ENCODE measurements around the gene CACNG1. TPM values are rescaled to one million over a fixed set of nuclear protein-coding genes. Genes with fewer than 3 reads are reported as not detected.
A peak's percentile ranks its signal among the peaks of the same experiment; 100 is the strongest.

The CACNG1 gene
- total RNA-seq = not detected
- long read RNA-seq = 0 reads

- intact Hi-C loops (cut with DNase I, micrococcal nuclease) = no loop called here
- DNase-seq = no peak
- no peak for ATAC-seq
These were observed at the start of gene CACNG1 for GRCh38 chr17:67044016-67044772. Gene CACNG1 (plus strand): TSS chr17:67044554. CDS start chr17:67044661, 107 bp downstream.

- intact Hi-C loops (cut with DNase I, micrococcal nuclease) = no loop called here
- no peak for DNase-seq
- no peak for ATAC-seq
These were observed 49.3 kb upstream of the CACNG1 start for GRCh38 chr17:66994930-66995535.

DNA sequence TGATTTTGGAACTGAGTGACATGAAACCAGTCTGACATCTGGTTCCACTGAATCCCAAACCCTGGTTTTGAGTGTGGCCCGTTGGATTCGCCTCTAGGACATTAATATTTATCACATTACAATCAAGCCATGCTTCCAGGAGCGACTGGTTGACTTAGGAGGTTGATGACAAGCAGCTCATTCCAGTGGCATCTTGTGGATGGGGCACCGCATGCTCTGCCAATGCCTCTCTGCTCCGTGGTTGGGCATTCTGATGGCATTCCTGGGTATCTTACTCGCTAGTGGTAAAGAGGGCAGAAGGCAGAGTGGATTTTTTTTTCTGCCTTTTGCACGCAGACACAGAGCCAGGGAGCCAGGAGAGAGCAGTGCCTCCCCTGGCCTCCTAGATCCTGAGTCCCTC, 48.4 kb upstream of the CACNG1 start:
- intact Hi-C loops (cut with DNase I, micrococcal nuclease) = no loop called here
- DNase-seq (no peak), ATAC-seq (no peak)

GRCh38 chr17:66996926-66997325, 47.4 kb upstream of the CACNG1 start:
- DNase-seq (no peak), ATAC-seq (no peak)
- intact Hi-C loops (cut with DNase I, micrococcal nuclease) = no loop called here

- intact Hi-C loops (cut with DNase I, micrococcal nuclease) = no loop called here
- ATAC-seq (no peak), DNase-seq (no peak)
These were observed 41.1 kb upstream of the CACNG1 start for GRCh38 chr17:67003231-67003630.

DNA sequence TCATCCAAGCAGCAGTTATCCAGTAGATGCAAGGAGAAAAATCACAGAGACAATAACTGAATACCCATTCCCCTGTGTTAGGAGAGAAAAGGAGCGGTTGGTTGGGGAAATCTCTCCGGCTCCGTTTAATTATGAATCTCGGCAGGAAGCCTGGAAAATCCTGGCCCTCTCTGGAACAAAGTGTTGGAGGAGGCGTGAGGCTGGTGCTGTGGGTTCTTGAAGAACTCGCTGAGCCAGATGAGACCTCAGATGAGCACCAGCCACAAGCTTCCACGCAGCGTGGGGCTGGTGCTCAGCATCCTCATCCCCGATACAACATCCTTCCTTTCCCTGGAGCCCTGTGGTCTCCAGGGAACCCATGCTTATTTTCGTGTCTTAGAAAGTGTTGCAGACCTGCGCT, 40.2 kb upstream of the CACNG1 start:
- DNase-seq = no peak
- no peak for ATAC-seq
- intact Hi-C loops (cut with DNase I, micrococcal nuclease) = no loop called here

DNA sequence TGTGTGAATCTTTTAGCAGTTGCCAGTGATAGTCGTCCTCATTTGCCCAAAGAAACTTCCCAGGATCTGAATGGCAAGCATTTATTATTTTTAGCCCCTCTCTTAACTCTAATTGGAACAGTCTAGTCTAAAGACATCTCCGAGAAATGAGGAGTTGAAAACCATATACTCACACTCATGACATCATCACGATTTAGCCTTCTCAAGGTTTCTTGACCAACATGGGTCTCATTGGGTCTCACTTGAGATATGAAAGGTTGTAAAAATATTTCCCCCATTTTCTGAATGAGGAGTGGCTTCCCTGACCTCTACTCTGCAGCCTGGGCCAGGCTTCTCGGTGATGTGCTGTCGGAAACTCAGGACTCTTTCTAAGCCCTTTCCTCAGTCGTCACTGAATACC, 37.1 kb upstream of the CACNG1 start:
- no peak for DNase-seq
- no peak for ATAC-seq
- intact Hi-C loops (cut with DNase I, micrococcal nuclease) = no loop called here

DNA sequence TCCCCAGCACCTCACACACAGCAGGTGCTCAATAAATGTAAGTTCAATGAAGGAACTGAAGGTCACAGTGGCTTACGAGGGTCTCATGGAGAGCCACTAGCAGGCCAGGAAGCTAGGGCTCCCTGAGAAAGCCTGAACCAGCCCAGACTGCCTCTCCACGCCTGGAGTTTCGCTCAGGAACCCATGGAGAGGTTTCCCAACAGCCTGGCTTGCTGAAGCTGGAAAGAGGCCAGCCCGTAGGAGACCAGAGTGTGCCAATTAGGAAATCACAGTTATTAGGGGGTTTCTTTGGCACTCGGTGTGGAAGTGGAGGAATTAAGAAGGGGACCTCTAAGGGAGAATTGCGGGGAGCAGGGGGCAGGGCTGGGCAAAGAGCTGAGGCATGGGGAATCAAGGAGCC, 36.3 kb upstream of the CACNG1 start:
- DNase-seq (no peak), ATAC-seq (no peak)
- intact Hi-C loops (cut with DNase I, micrococcal nuclease) = no loop called here

GRCh38 chr17:67011527-67012175, 32.7 kb upstream of the CACNG1 start:
- DNase-seq (no peak), ATAC-seq (no peak)
- intact Hi-C loops (cut with DNase I, micrococcal nuclease) = no loop called here

DNA sequence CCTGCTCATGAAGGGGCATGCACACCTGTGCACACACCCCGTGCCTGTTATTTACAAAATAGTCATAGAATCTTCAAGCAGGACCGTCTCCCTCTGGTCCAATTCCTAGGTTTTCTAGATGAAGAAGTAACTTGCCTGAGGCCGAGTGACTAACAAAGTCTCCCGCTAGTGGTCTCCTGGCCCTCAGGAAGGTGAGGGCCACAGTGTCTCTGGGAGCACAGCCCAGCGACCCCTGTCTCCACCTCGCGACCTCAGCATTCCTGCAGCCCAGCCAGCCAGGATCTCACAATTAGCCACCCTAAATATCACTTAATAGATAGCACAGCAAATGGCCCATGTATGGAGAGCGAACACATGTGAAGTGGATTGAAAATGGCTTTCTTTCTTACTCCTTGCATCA, 30.5 kb upstream of the CACNG1 start:
- DNase-seq = no peak
- intact Hi-C loops (cut with DNase I, micrococcal nuclease) = no loop called here
- ATAC-seq = no peak

GRCh38 chr17:67015001-67015400, 29.4 kb upstream of the CACNG1 start:
- intact Hi-C loops (cut with DNase I, micrococcal nuclease) = no loop called here

GRCh38 chr17:67016039-67016762, 28.2 kb upstream of the CACNG1 start:
- ATAC-seq (no peak), DNase-seq (no peak)
- intact Hi-C loops (cut with DNase I, micrococcal nuclease) = no loop called here

More at GRCh38 chr17:67015001-67015400, 29.4 kb upstream of the CACNG1 start:
- ATAC-seq = no peak
- DNase-seq = no peak

DNA sequence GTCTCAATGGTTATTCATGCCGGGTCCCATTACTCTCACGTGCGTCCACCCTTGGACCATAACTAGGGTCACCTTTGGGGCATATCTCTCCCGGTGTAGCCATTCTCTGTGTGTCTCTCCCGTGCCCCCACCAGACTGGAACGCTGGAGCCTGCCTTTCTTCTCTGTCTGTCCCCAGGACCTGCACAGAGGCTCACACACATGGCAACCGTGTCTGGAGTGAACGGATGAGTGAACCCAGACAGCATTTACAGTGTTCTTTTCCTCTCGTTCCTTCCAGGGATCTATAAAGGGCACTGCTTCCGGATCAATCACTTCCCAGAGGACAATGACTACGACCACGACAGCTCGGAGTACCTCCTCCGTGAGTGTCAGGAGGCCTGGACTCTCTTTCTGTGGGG, 26.4 kb upstream of the CACNG1 start:
- ATAC-seq (no peak), DNase-seq (no peak)
- intact Hi-C loops (cut with DNase I, micrococcal nuclease) = no loop called here

DNA sequence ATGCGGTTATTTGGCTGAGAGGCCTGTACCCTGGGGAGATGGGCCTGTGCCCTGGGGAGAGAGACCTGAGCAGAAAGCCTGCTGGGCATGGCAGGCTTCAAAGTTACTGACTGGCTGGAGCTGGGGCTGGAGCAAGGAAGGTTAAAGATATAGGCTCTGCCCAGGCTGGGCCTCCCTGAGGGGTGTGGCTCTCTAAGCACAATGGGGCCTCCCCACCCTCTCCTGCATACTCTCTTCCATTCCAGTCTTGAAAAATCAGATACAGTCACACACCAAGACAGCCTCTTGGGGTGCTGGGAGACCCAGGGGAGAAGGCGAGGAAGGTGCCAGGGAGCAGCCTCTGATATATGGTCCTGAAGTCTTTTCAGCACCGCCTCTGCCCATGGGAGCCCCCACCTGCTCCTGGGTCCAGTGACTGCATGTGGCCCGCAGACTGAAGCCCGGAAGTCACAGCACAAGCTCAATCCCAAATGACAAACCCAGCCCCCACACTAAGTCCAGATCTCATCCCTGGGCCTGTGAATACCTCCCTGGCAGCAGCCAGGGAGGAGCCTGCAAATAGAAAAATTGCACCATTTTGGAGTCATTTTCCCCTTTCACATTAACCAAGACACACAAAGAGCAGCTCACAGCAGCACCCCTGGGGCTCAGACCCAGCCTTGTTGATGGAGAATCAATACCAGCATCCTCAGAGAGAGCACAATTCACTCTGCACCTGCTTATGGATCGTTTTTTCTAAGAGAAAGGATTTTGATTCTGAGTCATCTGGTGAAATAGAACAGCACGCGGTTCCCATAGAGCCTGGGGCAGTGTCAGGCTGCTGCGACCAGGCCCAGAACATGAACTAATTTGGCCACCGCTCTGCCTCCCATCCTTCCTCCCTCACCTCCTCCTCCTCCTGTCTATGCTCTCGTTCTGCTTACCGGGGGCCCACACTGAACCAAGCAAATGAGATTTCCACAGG, 25.6 kb upstream of the CACNG1 start:
- intact Hi-C loops (cut with DNase I, micrococcal nuclease) = no loop called here
- peak; percentile 69 for ATAC-seq
- DNase-seq = peak in 1 of 2 donors; percentile 20

DNA sequence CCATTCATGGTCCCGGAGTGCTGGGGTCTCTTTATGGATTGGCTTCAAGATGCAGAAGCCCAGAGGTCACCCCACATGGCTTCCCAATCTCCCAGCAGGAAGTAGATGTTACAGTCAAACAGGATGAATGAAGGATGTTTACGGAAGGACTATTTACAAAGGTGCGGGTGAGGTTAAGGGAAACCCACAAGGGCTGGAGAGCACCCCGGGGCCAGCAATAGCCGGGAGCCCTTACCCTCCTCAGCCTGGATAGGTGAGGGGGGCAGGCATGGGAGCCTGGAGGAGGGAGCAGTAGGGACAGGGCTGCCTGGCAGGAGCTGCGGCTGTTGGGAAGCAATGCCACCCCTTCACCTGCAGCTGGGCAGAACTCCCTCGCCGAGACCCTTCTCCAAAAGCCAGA, 24.5 kb upstream of the CACNG1 start:
- intact Hi-C loops (cut with DNase I, micrococcal nuclease) = no loop called here
- ATAC-seq (peak; percentile 46), DNase-seq (no peak)

GRCh38 chr17:67020293-67020766, 24.0 kb upstream of the CACNG1 start:
- ATAC-seq = no peak
- intact Hi-C loops (cut with DNase I, micrococcal nuclease) = no loop called here
- DNase-seq = no peak

DNA sequence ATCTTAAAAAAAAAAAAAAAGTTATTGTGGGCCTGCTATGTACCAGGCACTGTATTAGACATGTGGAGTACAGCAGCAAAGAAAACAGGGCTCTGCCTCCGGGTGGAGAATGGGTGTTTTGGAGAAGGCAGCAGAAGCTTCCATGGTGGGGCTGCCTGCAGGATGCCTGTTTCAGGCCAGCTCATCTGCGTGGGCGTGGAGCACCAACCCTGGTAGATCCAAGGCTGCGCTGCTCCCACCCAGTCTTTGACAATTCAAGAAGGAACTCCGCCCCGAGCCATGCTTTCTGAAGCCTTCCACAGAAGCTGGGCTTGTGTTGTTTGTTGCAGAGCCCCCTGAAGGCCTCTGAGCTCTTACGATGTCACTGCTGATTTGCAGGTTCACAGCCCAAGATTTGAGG, 23.2 kb upstream of the CACNG1 start:
- ATAC-seq (no peak), DNase-seq (no peak)
- intact Hi-C loops (cut with DNase I, micrococcal nuclease) = no loop called here

- peak; percentile 21 for ATAC-seq
- intact Hi-C loops (cut with DNase I, micrococcal nuclease) = no loop called here
- DNase-seq = no peak
These were observed 22.5 kb upstream of the CACNG1 start for GRCh38 chr17:67021743-67022450.

Measured in left colon (tissue), 2 donors.